PC-9 (cell line): ENCODE measurements around the gene SPHK1.

Experiments used
- EZH2 ChIP-seq: fragments of 200-600 bp; sonication (generic); IDR thresholded peaks from 2 replicates; pipeline ENCODE4 v1.8.0; 2017; ENCODE audit warnings: antibody characterized with exemption, low read depth
- TF ChIP-seq, protein P1 (sequence below): fragments of 200-600 bp; sonication (generic); conservative IDR thresholded peaks from 2 replicates; pipeline ENCODE4 v1.6.1; 2017; ENCODE audit warnings: mixed run types, antibody characterized with exemption, mild to moderate bottlenecking, moderate library complexity

DNA sequence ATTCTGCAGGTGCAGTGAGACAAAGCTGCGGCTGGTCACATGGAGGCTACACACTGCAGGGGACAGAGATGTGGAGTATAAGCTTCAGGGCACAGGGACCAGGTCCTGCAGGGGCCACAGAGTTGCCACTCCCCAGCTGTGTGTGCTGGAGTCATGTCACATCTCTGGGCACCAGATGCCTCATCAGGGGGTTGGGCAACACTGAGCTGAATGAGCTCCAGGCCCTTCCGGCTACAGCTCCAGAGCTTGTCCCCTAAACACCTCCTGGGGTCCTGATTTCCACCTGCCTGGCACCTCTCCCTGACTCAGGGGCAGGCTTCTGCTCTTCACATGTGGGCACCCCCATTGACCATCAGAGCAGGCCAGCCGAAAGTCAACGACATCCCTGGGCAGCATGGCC is 32.5 kb downstream of the SPHK1 start:
- TF ChIP-seq EZH2 = no peak
- TF ChIP-seq, protein P1, sequence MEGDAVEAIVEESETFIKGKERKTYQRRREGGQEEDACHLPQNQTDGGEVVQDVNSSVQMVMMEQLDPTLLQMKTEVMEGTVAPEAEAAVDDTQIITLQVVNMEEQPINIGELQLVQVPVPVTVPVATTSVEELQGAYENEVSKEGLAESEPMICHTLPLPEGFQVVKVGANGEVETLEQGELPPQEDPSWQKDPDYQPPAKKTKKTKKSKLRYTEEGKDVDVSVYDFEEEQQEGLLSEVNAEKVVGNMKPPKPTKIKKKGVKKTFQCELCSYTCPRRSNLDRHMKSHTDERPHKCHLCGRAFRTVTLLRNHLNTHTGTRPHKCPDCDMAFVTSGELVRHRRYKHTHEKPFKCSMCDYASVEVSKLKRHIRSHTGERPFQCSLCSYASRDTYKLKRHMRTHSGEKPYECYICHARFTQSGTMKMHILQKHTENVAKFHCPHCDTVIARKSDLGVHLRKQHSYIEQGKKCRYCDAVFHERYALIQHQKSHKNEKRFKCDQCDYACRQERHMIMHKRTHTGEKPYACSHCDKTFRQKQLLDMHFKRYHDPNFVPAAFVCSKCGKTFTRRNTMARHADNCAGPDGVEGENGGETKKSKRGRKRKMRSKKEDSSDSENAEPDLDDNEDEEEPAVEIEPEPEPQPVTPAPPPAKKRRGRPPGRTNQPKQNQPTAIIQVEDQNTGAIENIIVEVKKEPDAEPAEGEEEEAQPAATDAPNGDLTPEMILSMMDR = no peak
